H9 (cell line): ENCODE measurements around the gene MMP15. TPM values are rescaled to one million over a fixed set of nuclear protein-coding genes. Genes with fewer than 3 reads are reported as not detected.

Experiments
- DNase-seq: peaks from one replicate; pipeline ENCODE4 v3.0.0-alpha.2; 2017
- H2AFZ ChIP-seq: one replicate; pipeline ENCODE4 v1.6.1; 2013; ENCODE audit warnings: mild to moderate bottlenecking, low read length, control low read depth, moderate library complexity
- H2AK5ac ChIP-seq: 2 replicates; pipeline ENCODE4 v1.6.1; 2013; ENCODE audit warnings: low read length, control low read depth, mixed read lengths; ENCODE audit not compliant: insufficient read length
- H2BK120ac ChIP-seq: one replicate; pipeline ENCODE4 v1.6.1; 2013; ENCODE audit warnings: low read depth, mild to moderate bottlenecking, low read length, control low read depth, inconsistent platforms; ENCODE audit not compliant: poor library complexity, severe bottlenecking
- H2BK12ac ChIP-seq: 2 replicates; pipeline ENCODE4 v1.6.1; 2013; ENCODE audit warnings: low read length, control low read depth, mixed read lengths, low read depth; ENCODE audit not compliant: insufficient read length
- H2BK15ac ChIP-seq: 2 replicates; pipeline ENCODE4 v1.6.1; 2013; ENCODE audit warnings: low read depth, low read length, control low read depth
- H2BK20ac ChIP-seq: one replicate; pipeline ENCODE4 v1.6.1; 2013; ENCODE audit warnings: low read depth, mild to moderate bottlenecking, low read length, control low read depth, inconsistent platforms; ENCODE audit not compliant: poor library complexity, severe bottlenecking
- H2BK5ac ChIP-seq: 2 replicates; pipeline ENCODE4 v1.6.1; 2013; ENCODE audit warnings: low read length, control low read depth, mixed read lengths; ENCODE audit not compliant: insufficient read length
- H3K14ac ChIP-seq: 2 replicates; pipeline ENCODE4 v1.6.1; 2013; ENCODE audit warnings: low read length, control low read depth; ENCODE audit not compliant: insufficient read depth
- H3K18ac ChIP-seq: 2 replicates; pipeline ENCODE4 v1.6.1; 2013; ENCODE audit warnings: low read depth, mild to moderate bottlenecking, mixed read lengths, low read length, control low read depth; ENCODE audit not compliant: insufficient read length
- H3K23ac ChIP-seq: 2 replicates; pipeline ENCODE4 v1.6.1; 2013; ENCODE audit warnings: low read length, control low read depth, mixed read lengths, low read depth; ENCODE audit not compliant: insufficient read length
- H3K23me2 ChIP-seq: 2 replicates; pipeline ENCODE4 v1.6.1; 2013; ENCODE audit warnings: low read depth, mild to moderate bottlenecking, mixed read lengths, low read length, control low read depth; ENCODE audit not compliant: insufficient read length, poor library complexity, severe bottlenecking
- H3K27ac ChIP-seq: 2 replicates; pipeline ENCODE4 v1.5.1; 2013; ENCODE audit warnings: low read length, control low read depth, mixed read lengths, low read depth; ENCODE audit not compliant: insufficient read length
- H3K27me3 ChIP-seq: 2 replicates; pipeline ENCODE4 v1.6.1; 2013; ENCODE audit warnings: low read length, control low read depth, inconsistent platforms; ENCODE audit not compliant: insufficient read depth
- H3K4ac ChIP-seq: 2 replicates; pipeline ENCODE4 v1.6.1; 2013; ENCODE audit warnings: low read depth, mild to moderate bottlenecking, control low read depth, inconsistent platforms, low read length, moderate library complexity
- H3K4me1 ChIP-seq: 2 replicates; pipeline ENCODE4 v1.6.1; 2013; ENCODE audit warnings: low read length, control low read depth, inconsistent platforms; ENCODE audit not compliant: insufficient read depth
- H3K4me2 ChIP-seq: 2 replicates; pipeline ENCODE4 v1.6.1; 2013; ENCODE audit warnings: low read length, control low read depth, mixed read lengths; ENCODE audit not compliant: insufficient read length, insufficient read depth
- H3K56ac ChIP-seq: 2 replicates; pipeline ENCODE4 v1.6.1; 2013; ENCODE audit warnings: low read depth, mild to moderate bottlenecking, mixed read lengths, low read length, control low read depth; ENCODE audit not compliant: insufficient read length
- H3K79me1 ChIP-seq: 2 replicates; pipeline ENCODE4 v1.6.1; 2013; ENCODE audit warnings: low read depth, mild to moderate bottlenecking, moderate library complexity, low read length, control low read depth, inconsistent platforms; ENCODE audit not compliant: insufficient read depth, poor library complexity, severe bottlenecking
- H3K79me2 ChIP-seq: 2 replicates; pipeline ENCODE4 v1.6.1; 2013; ENCODE audit warnings: low read length, control low read depth, inconsistent platforms; ENCODE audit not compliant: insufficient read depth
- H3K9ac ChIP-seq: 2 replicates; pipeline ENCODE4 v1.6.1; 2013; ENCODE audit warnings: low read length, control low read depth, mixed read lengths; ENCODE audit not compliant: insufficient read length; ENCODE audit errors: extremely low read depth
- H3K9me3 ChIP-seq: one replicate; pipeline ENCODE4 v1.6.1; 2013; ENCODE audit warnings: low read depth, low read length, inconsistent platforms; ENCODE audit not compliant: control insufficient read depth
- H3T11ph ChIP-seq: one replicate; pipeline ENCODE4 v1.6.1; 2013; ENCODE audit warnings: mild to moderate bottlenecking, low read length, control low read depth, inconsistent platforms
- H4K20me1 ChIP-seq: one replicate; pipeline ENCODE4 v1.6.1; 2013; ENCODE audit not compliant: control insufficient read depth, insufficient read length, insufficient read depth
- H4K5ac ChIP-seq: 2 replicates; pipeline ENCODE4 v1.6.1; 2013; ENCODE audit warnings: low read depth, mild to moderate bottlenecking, mixed read lengths, low read length, control low read depth; ENCODE audit not compliant: insufficient read length
- H4K8ac ChIP-seq: replicated peaks from 2 replicates; pipeline ENCODE4 v1.6.1; 2013; ENCODE audit warnings: low read length, control low read depth, mixed read lengths, low read depth; ENCODE audit not compliant: insufficient read length
- H4K91ac ChIP-seq: 2 replicates; pipeline ENCODE4 v1.6.1; 2013; ENCODE audit warnings: low read depth, mild to moderate bottlenecking, moderate library complexity, mixed read lengths, low read length, control low read depth; ENCODE audit not compliant: insufficient read length
- H3K27ac Mint-ChIP-seq, 3 experiments: 2 replicates in 2 of 3; 3 replicates in 1 of 3; pipeline ENCODE4 v1.8.0; 2020 to 2021; ENCODE audit warnings: mixed read lengths in 3 of 3, mild to moderate bottlenecking in 1 of 3, moderate library complexity in 1 of 3
- H3K27me3 Mint-ChIP-seq: 2 replicates; pipeline ENCODE4 v1.8.0; 2021; ENCODE audit warnings: low read depth, mild to moderate bottlenecking, moderate library complexity, mixed read lengths
- H3K36me3 Mint-ChIP-seq, 3 experiments: 2 replicates in 2 of 3; 3 replicates in 1 of 3; pipeline ENCODE4 v1.8.0; 2020 to 2021; ENCODE audit warnings: low read depth in 3 of 3, mixed read lengths in 3 of 3; ENCODE audit not compliant: insufficient read depth in 1 of 3
- H3K4me1 Mint-ChIP-seq, 2 experiments: 2 replicates each; pipeline ENCODE4 v1.8.0; 2020; ENCODE audit warnings: mixed read lengths in 2 of 2
- H3K4me3 Mint-ChIP-seq, 2 experiments: 2 replicates in 1 of 2; 3 replicates in 1 of 2; pipeline ENCODE4 v1.8.0; 2020 to 2021; ENCODE audit warnings: mild to moderate bottlenecking in 2 of 2, mixed read lengths in 2 of 2, moderate library complexity in 1 of 2
- H3K9me3 Mint-ChIP-seq, 2 experiments: 2 replicates in 1 of 2; 3 replicates in 1 of 2; pipeline ENCODE4 v1.8.0; 2020; ENCODE audit warnings: mild to moderate bottlenecking in 2 of 2, mixed read lengths in 2 of 2, moderate library complexity in 1 of 2
- CTCF ChIP-seq: fragments of 200-600 bp; sonication (generic); conservative IDR thresholded peaks from 3 replicates; pipeline ENCODE4 v1.8.0; 2021; ENCODE audit warnings: antibody characterized with exemption, mild to moderate bottlenecking
- WGBS: extraction: QIAGEN DNeasy Blood & Tissue Kit; methylation state at CpG from one replicate; pipeline ENCODE4 v1.1.7; 2013; ENCODE audit warnings: missing lambda C conversion rate, low lambda C conversion rate, mixed read lengths; ENCODE audit not compliant: insufficient read length; ENCODE audit errors: extremely low coverage; 5-methylcytosine and 5-hydroxymethylcytosine counted together
- total RNA-seq: library from RNA; stranded (reverse); gene quantifications from 2 replicates; pipeline ENCODE4 v1.2.1, GENCODE V29; 2021

MMP15 gene
- total RNA-seq, 1 experiment from 2014 or later: 32.9 TPM

DNA sequence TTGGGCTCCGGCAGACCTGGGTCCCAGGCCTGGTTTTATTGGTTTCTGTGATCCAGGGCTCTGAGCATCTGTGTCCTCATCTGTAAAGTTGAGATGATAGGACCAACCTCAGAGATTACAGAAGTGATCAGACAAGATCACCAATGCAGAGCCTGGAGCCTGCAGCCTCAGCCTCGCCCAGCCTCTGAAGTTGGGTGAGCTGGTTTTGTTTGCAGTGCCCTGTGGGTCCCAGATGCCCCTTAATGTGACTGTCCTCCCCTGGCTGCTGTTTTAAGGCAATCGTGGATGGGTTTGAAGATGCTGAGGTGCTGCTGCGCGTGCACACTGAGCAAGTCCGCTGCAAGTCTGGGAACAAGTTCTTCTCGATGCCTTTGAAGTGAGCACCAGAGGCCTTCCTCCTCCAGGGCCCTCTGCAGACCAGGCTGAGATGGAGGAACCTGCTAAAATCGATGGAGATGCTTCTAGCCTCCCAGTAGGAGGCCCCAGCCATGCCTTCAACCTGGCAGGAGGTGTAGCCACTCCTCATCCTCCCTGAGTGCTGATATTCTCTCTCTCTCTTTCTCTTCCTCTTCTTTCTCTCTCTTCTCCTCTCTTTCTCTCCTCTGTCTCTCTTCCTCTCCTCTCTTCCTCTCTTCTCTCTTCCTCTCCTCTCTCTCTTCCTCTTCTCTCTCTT, 5.6 kb upstream of the MMP15 start:
- H3K23ac ChIP-seq: no peak overlapping the region
- H3K18ac ChIP-seq: no peak overlapping the region
- H3K36me3 Mint-ChIP-seq: peaks cover 0 to 2% (median 0%) of the 10 kb centered on the region in 3 experiments; a peak in 2 of 7 replicates
- peaks cover 2% of the 10 kb centered on the region for H3K23me2 ChIP-seq
- no CpG with 5 or more reads among the region's 8 CpGs for WGBS
- peaks cover 12% of the 10 kb centered on the region for H3K27me3 Mint-ChIP-seq
- no peak overlapping the region for H4K8ac ChIP-seq
- DNase-seq: no peak
- H3K4ac ChIP-seq: no peak overlapping the region
- H3K56ac ChIP-seq: no peak overlapping the region
- no peak overlapping the region for H3K27ac ChIP-seq
- no peak overlapping the region for H2BK120ac ChIP-seq
- TF ChIP-seq CTCF: no peak
- H4K20me1 ChIP-seq: no peaks in the 10 kb centered on the region
- no peaks in the 10 kb centered on the region for H3K79me1 ChIP-seq
- H3K79me2 ChIP-seq: no peaks in the 10 kb centered on the region
- no peak overlapping the region for H2BK15ac ChIP-seq
- no peak overlapping the region for H4K5ac ChIP-seq
- no peak overlapping the region for H2BK5ac ChIP-seq
- H3T11ph ChIP-seq: no peak overlapping the region
- H4K91ac ChIP-seq: no peak overlapping the region
- no peak overlapping the region for H3K14ac ChIP-seq
- H3K4me2 ChIP-seq: no peak overlapping the region
- H2BK12ac ChIP-seq: no peak overlapping the region
- H2AFZ ChIP-seq: no peak overlapping the region
- H2AK5ac ChIP-seq: no peak overlapping the region
- peaks cover 23 to 34% of the 10 kb centered on the region in 2 experiments for H3K4me1 Mint-ChIP-seq
- H3K9ac ChIP-seq: no peak overlapping the region
- H3K27me3 ChIP-seq: no peaks in the 10 kb centered on the region
- H3K9me3 ChIP-seq: no peaks in the 10 kb centered on the region
- H3K27ac Mint-ChIP-seq: no peak overlapping the region; a peak in 1 of 7 replicates
- no peaks in the 10 kb centered on the region for H3K9me3 Mint-ChIP-seq
- H3K4me1 ChIP-seq: peaks cover 6% of the 10 kb centered on the region; the same call in 1 of the 2 replicates
- H2BK20ac ChIP-seq: no peak overlapping the region
- no peak overlapping the region for H3K4me3 Mint-ChIP-seq
